Mesendoderm (in vitro differentiated cells): Measurements from ENCODE around the gene OPA1.

ENCODE experiments used
- DNase-seq: peaks from one replicate; pipeline ENCODE4 v3.0.0; 2013
- H2AK5ac ChIP-seq: 2 replicates; pipeline ENCODE4 v1.6.1; 2013; ENCODE audit warnings: low read length, inconsistent platforms
- H2BK120ac ChIP-seq: 2 replicates; pipeline ENCODE4 v1.6.1; 2013; ENCODE audit warnings: low read depth, mild to moderate bottlenecking, low read length, moderate library complexity, mixed read lengths
- H2BK15ac ChIP-seq: replicated peaks from 2 replicates; pipeline ENCODE4 v1.6.1; 2013; ENCODE audit warnings: low read depth, mild to moderate bottlenecking, moderate library complexity
- H2BK5ac ChIP-seq: 2 replicates; pipeline ENCODE4 v1.6.1; 2013; ENCODE audit warnings: low read length, inconsistent platforms
- H3K18ac ChIP-seq: 2 replicates; pipeline ENCODE4 v1.6.1; 2013; ENCODE audit warnings: mild to moderate bottlenecking, low read length, mixed read lengths
- H3K23ac ChIP-seq: one replicate; pipeline ENCODE4 v1.6.1; 2013; ENCODE audit warnings: low read length
- H3K27ac ChIP-seq: 2 replicates; pipeline ENCODE4 v1.5.1; 2013; ENCODE audit warnings: low read depth, mild to moderate bottlenecking, inconsistent platforms, low read length, moderate library complexity
- H3K27me3 ChIP-seq: 2 replicates; pipeline ENCODE4 v1.6.1; 2013; ENCODE audit warnings: low read length, control low read depth, mild to moderate bottlenecking, inconsistent platforms; ENCODE audit not compliant: insufficient read depth, poor library complexity
- H3K36me3 ChIP-seq: 2 replicates; pipeline ENCODE4 v1.6.1; 2013; ENCODE audit warnings: low read length, inconsistent platforms; ENCODE audit not compliant: control insufficient read depth, insufficient read depth
- H3K4ac ChIP-seq: one replicate; pipeline ENCODE4 v1.6.1; 2013; ENCODE audit warnings: low read depth, mild to moderate bottlenecking, low read length, moderate library complexity
- H3K4me1 ChIP-seq: 2 replicates; pipeline ENCODE4 v1.6.1; 2013; ENCODE audit warnings: low read depth, low read length, inconsistent platforms; ENCODE audit not compliant: control insufficient read depth
- H3K4me2 ChIP-seq: 2 replicates; pipeline ENCODE4 v1.6.1; 2013; ENCODE audit warnings: low read length
- H3K4me3 ChIP-seq: 2 replicates; pipeline ENCODE4 v1.5.1; 2013; ENCODE audit warnings: mild to moderate bottlenecking, low read length
- H3K56ac ChIP-seq: one replicate; pipeline ENCODE4 v1.6.1; 2013; ENCODE audit warnings: low read length
- H3K79me1 ChIP-seq: 2 replicates; pipeline ENCODE4 v1.6.1; 2013; ENCODE audit warnings: low read length, inconsistent platforms
- H3K79me2 ChIP-seq: 2 replicates; pipeline ENCODE4 v1.6.1; 2013; ENCODE audit warnings: mild to moderate bottlenecking, low read length; ENCODE audit not compliant: control insufficient read depth, insufficient read depth
- H3K9ac ChIP-seq: 2 replicates; pipeline ENCODE4 v1.6.1; 2013; ENCODE audit warnings: low read length, inconsistent platforms
- H4K5ac ChIP-seq: one replicate; pipeline ENCODE4 v1.6.1; 2013; ENCODE audit warnings: low read length
- H4K8ac ChIP-seq: one replicate; pipeline ENCODE4 v1.6.1; 2013; ENCODE audit warnings: low read depth, mild to moderate bottlenecking, control low read depth, low read length, moderate library complexity
- WGBS: extraction: QIAGEN DNeasy Blood & Tissue Kit; methylation state at CpG from one replicate; pipeline ENCODE4 v1.1.7; 2013; ENCODE audit warnings: low lambda C conversion rate, missing lambda C conversion rate; ENCODE audit not compliant: insufficient coverage; ENCODE audit errors: extremely low coverage; 5-methylcytosine and 5-hydroxymethylcytosine counted together

The OPA1 gene

GRCh38 chr3:193560870-193561269 is 32.1 kb upstream of the OPA1 start:
- Histone ChIP-seq H3K4me1 (no peaks in the 10 kb centered on the region), H3K4ac (no peak overlapping the region), H3K79me1 (no peaks in the 10 kb centered on the region), H3K79me2 (no peaks in the 10 kb centered on the region), H3K9ac (no peak overlapping the region), H2BK5ac (no peak overlapping the region), H3K36me3 (no peaks in the 10 kb centered on the region), H4K8ac (no peak overlapping the region), H2AK5ac (no peak overlapping the region), H3K27me3 (no peaks in the 10 kb centered on the region), H3K56ac (no peak overlapping the region), H3K4me3 (no peak overlapping the region), H4K5ac (no peak overlapping the region), H3K27ac (no peak overlapping the region), H2BK15ac (no peak overlapping the region), H3K4me2 (no peak overlapping the region), H2BK120ac (no peak overlapping the region), H3K18ac (no peak overlapping the region), H3K23ac (no peak overlapping the region)
- WGBS, result no CpG with 5 or more reads among the region's 4 CpGs
- DNase-seq, result no peak

- Histone ChIP-seq H4K8ac (no peak overlapping the region), H2BK15ac (no peak overlapping the region), H3K4me3 (no peak overlapping the region), H3K27ac (no peak overlapping the region), H3K79me2 (no peaks in the 10 kb centered on the region), H3K18ac (no peak overlapping the region), H2BK5ac (no peak overlapping the region), H2BK120ac (no peak overlapping the region), H3K4me1 (no peaks in the 10 kb centered on the region), H3K4ac (no peak overlapping the region), H4K5ac (no peak overlapping the region), H3K79me1 (no peaks in the 10 kb centered on the region), H3K4me2 (no peak overlapping the region), H3K27me3 (no peaks in the 10 kb centered on the region), H3K36me3 (no peaks in the 10 kb centered on the region), H3K56ac (no peak overlapping the region), H3K9ac (no peak overlapping the region), H3K23ac (no peak overlapping the region), H2AK5ac (no peak overlapping the region)
- no CpG with 5 or more reads among the region's 3 CpGs for WGBS
- DNase-seq, result no peak
These were observed 29.6 kb upstream of the OPA1 start for GRCh38 chr3:193563426-193563825.

- Histone ChIP-seq H2BK15ac (no peak overlapping the region), H3K4me1 (no peaks in the 10 kb centered on the region), H3K79me1 (no peaks in the 10 kb centered on the region), H4K5ac (no peak overlapping the region), H3K27me3 (no peaks in the 10 kb centered on the region), H3K9ac (no peak overlapping the region), H2BK120ac (no peak overlapping the region), H3K18ac (no peak overlapping the region), H3K4me3 (no peak overlapping the region), H3K23ac (no peak overlapping the region), H3K36me3 (no peaks in the 10 kb centered on the region), H3K4me2 (no peak overlapping the region), H3K79me2 (no peaks in the 10 kb centered on the region), H4K8ac (no peak overlapping the region), H2AK5ac (no peak overlapping the region), H3K4ac (no peak overlapping the region), H2BK5ac (no peak overlapping the region), H3K56ac (no peak overlapping the region), H3K27ac (no peak overlapping the region)
- peak; percentile 69 for DNase-seq
- WGBS, result no CpG with 5 or more reads among the region's 1 CpG
These were observed 29.0 kb upstream of the OPA1 start for GRCh38 chr3:193564012-193564411.

GRCh38 chr3:193569119-193569518 is 23.9 kb upstream of the OPA1 start:
- H2BK15ac ChIP-seq, result no peak overlapping the region
- WGBS, result no CpG with 5 or more reads among the region's 2 CpGs
- no peak overlapping the region for H3K4ac ChIP-seq
- no peak overlapping the region for H2AK5ac ChIP-seq
- no peak overlapping the region for H3K4me3 ChIP-seq
- no peak overlapping the region for H3K9ac ChIP-seq
- no peaks in the 10 kb centered on the region for H3K36me3 ChIP-seq
- H3K4me2 ChIP-seq, result no peak overlapping the region
- H3K18ac ChIP-seq, result no peak overlapping the region
- no peak overlapping the region for H3K56ac ChIP-seq
- no peak overlapping the region for H2BK120ac ChIP-seq
- no peak overlapping the region for H3K27ac ChIP-seq
- H4K5ac ChIP-seq, result no peak overlapping the region
- no peak overlapping the region for H3K23ac ChIP-seq
- no peaks in the 10 kb centered on the region for H3K27me3 ChIP-seq
- DNase-seq, result no peak
- H2BK5ac ChIP-seq, result no peak overlapping the region
- H3K79me1 ChIP-seq, result no peaks in the 10 kb centered on the region
- no peak overlapping the region for H4K8ac ChIP-seq
- no peaks in the 10 kb centered on the region for H3K4me1 ChIP-seq
- no peaks in the 10 kb centered on the region for H3K79me2 ChIP-seq

- H4K5ac ChIP-seq, result no peak overlapping the region
- no peaks in the 10 kb centered on the region for H3K79me1 ChIP-seq
- no peaks in the 10 kb centered on the region for H3K4me1 ChIP-seq
- H2BK15ac ChIP-seq, result no peak overlapping the region
- H3K79me2 ChIP-seq, result no peaks in the 10 kb centered on the region
- H3K27ac ChIP-seq, result no peak overlapping the region
- H3K56ac ChIP-seq, result no peak overlapping the region
- no peak overlapping the region for H3K4me3 ChIP-seq
- no peaks in the 10 kb centered on the region for H3K36me3 ChIP-seq
- no peaks in the 10 kb centered on the region for H3K27me3 ChIP-seq
- DNase-seq, result peak; percentile 79
- no CpG with 5 or more reads among the region's 10 CpGs for WGBS
- H3K23ac ChIP-seq, result no peak overlapping the region
- no peak overlapping the region for H4K8ac ChIP-seq
- no peak overlapping the region for H3K4ac ChIP-seq
- H2AK5ac ChIP-seq, result no peak overlapping the region
- H2BK120ac ChIP-seq, result no peak overlapping the region
- no peak overlapping the region for H3K4me2 ChIP-seq
- H3K18ac ChIP-seq, result no peak overlapping the region
- H2BK5ac ChIP-seq, result no peak overlapping the region
- H3K9ac ChIP-seq, result no peak overlapping the region
These were observed 20.5 kb upstream of the OPA1 start for GRCh38 chr3:193572426-193572908.

GRCh38 chr3:193573403-193574191 is 19.4 kb upstream of the OPA1 start:
- Histone ChIP-seq H3K4me2 (no peak overlapping the region), H3K79me1 (no peaks in the 10 kb centered on the region), H4K5ac (no peak overlapping the region), H3K56ac (no peak overlapping the region), H3K27me3 (no peaks in the 10 kb centered on the region), H3K9ac (no peak overlapping the region), H2BK5ac (no peak overlapping the region), H3K18ac (no peak overlapping the region), H3K4ac (no peak overlapping the region), H3K27ac (no peak overlapping the region), H2BK120ac (no peak overlapping the region), H3K79me2 (no peaks in the 10 kb centered on the region), H2AK5ac (no peak overlapping the region), H3K4me1 (no peaks in the 10 kb centered on the region), H4K8ac (no peak overlapping the region), H3K36me3 (no peaks in the 10 kb centered on the region), H2BK15ac (no peak overlapping the region), H3K4me3 (no peak overlapping the region), H3K23ac (no peak overlapping the region)
- 100% methylated on average over 1 of the region's 4 CpGs for WGBS
- DNase-seq, result peak; percentile 73
